Stimulated activated CD8-positive, alpha-beta memory T cell treated with anti-CD3 and anti-CD28 coated beads, Interleukin-4, amount 100 ng/mL, for 4 hours (primary cell): ENCODE measurements around the gene MAMDC4.
"Not testable (repeated sequence)": the region's sequence is repeated elsewhere in the genome, so short reads cannot be mapped to it uniquely, and the experiment has no call there.

Experiments used
- DNase-seq, 2 donors: peaks; one replicate each; pipeline ENCODE4 v3.0.0-alpha.2; 2020; ENCODE audit warnings: low read depth in 2 of 2, low spot score in 1 of 2

MAMDC4 gene

GRCh38 chr9:136851941-136852663, at the start of gene MAMDC4:
TSS of gene MAMDC4 (plus strand) at chr9:136852346. CDS start at chr9:136852417, 71 bp downstream.
- no peak for DNase-seq

GRCh38 chr9:136803009-136803550, 49.1 kb upstream of the MAMDC4 start:
- DNase-seq: not testable (repeated sequence)

DNA sequence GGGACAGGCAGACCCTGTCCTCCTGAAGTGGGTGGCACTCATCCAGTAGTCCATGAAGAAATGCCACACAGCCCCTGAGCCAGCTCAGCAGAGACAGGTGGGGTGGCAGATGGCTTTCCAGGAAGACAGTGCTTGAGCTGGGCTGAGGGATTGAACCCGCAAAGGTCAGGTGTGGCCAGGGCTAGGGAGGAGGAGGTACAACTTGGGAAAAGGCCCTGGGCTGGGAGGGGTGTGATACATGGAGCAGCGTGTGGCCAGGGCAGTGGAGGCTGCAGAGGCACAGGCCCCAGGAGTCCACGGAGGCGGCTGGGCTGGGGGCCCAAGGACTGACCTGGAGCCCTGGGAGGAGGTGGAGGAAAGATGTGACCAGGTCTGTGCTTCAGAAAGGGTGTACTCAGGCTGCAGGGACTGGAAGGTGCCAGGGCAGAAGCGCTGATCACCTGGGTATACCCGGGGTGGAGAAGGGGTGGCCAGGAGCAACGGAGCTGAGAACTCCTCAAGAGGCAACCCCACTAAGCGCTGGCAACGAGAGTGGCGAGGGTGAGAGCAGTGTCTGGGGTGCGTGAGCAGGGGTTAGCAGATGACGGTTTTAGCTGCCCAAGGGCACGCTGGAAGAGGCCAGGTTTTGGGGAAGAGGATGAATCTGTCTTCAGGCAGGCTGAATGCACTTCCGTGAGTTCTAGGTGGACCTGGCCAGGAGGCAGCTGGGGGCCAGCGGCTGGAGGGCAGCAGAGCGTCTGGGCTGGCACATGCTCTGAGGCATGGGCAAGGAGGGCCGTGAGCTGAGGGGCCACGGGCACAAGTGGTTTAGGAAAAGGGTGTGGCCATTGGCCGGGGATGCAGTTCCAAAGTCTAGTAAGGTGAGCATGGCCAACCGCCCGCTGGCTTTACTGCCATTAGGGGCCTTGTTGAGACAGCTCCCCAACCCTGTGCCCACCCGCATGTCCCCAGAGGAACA, 48.3 kb upstream of the MAMDC4 start:
- no peak for DNase-seq

DNA sequence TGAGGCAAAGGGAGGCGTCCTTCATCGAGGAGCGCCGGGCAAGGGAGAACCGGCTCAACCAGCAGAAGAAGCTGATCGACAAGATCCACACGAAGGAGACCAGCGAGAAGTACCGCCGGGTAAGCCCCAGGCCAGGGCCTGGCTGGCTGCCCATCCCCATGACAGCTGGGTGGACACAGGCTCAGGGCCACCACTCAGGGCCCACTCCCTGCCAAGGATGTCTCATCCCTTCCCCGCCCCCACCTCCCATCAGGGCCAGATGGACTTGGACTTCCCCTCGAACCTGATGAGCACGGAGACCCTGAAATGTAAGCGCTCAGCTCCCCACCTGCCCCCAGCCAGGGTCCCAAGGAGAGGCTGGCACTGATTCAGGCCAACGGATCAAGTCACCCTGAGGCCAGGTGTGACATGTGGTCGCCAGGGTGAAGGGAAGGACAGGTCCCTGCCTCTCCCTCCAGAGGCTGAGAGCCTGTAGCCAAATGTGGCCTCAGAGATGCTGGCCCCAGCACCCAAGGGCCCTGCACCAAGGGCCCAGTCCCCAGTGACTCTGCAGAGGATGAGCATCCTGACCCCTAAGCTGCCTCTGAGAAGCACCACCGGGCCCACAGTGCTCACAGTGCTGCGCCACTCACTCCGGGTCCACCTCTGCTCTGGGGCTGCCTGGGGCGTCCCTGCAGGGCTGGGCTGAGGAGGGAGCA, 47.5 kb upstream of the MAMDC4 start:
- no peak for DNase-seq

DNA sequence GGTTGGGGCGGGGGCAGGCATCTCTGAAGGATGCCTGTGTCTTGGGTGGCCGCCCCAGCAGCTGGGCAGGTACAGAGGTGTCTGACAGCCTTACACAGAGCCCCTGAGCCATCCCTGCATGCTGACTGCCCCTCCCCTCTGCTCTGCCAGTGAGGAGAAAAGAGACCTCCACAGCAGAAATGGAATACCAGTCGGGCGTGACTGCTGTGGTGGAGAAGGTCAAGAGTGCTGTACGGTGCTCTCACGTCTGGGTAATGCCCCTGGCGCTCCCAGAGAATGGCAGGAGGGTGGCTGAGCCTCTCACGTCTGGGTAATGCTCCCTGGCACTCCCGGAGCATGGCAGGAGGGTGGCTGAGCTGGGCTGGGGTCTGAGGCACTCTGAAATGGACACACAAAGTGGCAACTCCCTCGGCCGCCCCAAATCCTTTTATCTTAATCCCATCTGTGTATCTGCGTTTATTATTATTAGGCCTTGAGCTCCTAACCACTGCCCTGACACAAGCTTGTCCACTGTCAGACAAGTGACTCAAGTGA, 46.9 kb upstream of the MAMDC4 start:
- DNase-seq: no peak

- no peak for DNase-seq
These were observed 46.1 kb upstream of the MAMDC4 start for GRCh38 chr9:136806067-136806466.

- no peak for DNase-seq
These were observed 45.4 kb upstream of the MAMDC4 start for GRCh38 chr9:136806631-136807201.

DNA sequence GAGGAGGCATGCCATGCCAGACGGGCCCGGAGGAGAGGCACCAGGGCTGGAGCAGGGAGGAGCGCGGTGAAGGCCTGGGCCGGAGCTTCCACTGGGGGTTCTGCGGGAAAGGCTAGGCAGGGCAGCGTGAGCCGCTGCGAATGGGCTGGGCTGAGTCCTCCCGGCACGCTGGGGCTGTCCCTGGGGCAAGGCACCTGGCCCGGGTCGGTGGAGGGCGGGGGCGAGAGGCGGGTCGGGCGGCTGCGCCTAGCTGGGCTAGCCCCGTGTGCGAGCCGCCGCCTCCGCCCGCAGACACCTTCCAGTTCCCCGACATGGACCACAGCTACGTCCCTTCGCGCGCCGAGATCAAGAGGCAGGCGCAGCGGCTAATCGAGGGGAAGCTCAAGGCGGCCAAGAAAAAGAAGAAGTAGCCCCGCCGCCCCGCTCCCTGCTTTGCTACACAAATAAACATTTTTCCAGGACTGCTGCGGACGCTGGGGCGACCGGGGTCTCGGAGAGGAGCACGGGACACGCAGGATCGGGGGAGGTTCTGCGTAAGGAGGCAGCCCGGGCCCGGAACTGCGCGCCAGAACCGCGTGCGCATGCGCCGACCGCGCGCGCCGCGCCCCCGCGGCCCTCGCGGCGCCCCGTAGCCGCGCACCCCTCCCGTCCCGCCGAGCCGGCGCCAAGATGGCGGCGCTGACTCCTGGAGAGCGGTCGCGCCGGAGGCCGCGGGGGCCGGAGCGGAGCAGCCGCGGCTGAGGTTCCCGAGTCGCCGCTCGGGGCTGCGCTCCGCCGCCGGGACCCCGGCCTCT, 44.7 kb upstream of the MAMDC4 start, which contains the start of gene RABL6:
RABL6 (plus strand) TSS at position 668 of the 794 bp plus-strand sequence. CDS start 249 bp downstream, outside the sequence.
- DNase-seq: peak; percentile 49 to 58

- peak; percentile 19 to 22 for DNase-seq
These were observed 43.9 kb upstream of the MAMDC4 start for GRCh38 chr9:136808075-136808805.

DNA sequence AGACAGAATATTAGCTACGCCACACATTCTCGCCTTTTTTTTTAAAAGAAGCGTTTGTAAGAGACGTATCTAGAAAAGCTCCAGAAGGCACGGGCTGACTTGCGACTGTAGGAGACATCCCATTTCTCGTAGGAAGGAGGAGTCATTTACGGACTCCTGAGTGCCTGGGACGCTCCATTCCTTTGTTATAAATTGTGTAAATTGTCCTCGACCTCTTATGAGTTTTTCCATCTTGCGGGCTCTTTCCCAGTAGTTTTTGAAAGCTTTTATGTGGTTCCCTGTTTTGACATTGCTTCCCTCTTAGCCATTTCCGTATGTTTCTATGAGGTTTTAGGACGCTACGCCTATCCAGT, 43.4 kb upstream of the MAMDC4 start:
- DNase-seq: no peak

DNA sequence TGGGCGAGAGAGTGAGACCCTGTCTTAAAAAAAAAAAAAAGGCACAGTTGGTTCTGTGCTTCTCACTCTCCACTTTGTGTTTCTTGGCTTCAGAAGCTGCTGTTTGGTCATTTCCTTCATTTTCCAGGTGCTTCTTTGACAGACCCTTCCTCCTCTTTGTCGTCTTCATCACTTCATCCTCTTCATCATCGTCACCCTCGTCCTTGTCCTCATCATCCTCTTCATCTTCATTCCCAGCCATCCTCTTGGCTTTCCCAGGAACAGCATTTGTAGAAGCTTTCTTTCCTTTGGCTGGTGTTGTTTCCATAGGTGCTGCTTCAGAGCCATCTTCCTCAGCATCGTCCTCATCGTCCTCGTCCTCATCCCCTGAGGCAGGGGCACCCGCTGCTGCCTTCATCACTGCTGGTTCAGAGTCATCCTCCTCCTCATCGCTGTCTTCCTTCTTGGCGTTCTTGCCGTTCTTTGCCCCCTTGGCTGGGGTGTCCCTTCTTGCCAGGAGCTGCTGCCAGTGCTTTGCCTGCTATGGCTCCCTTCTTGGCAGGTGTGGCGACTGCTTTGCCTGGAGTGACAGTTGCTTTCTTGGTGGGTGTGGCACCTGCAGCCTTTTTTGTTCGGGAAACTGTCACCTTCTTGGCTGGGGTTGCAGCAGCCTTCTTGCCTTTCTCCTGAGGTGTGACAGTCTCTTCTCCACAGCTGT, 37.3 kb upstream of the MAMDC4 start:
- no peak for DNase-seq

DNA sequence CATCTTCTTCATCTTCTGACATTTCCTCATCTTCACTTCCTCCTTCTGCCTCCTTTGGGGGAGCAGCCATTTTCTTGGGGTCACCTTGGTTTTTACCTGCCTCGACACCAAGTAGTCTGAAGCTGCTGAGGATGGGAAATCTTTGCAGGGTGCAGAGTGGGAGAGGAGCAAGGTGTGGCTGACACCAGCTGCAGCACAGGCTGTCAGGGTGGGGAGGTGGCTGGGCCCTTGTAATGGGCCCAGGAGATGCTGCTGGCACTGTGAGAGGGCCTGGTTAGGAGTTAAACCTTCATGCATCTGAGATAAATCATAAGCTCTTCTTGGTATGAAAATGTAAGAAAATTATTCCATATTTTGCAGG, 36.7 kb upstream of the MAMDC4 start:
- DNase-seq: no peak

DNA sequence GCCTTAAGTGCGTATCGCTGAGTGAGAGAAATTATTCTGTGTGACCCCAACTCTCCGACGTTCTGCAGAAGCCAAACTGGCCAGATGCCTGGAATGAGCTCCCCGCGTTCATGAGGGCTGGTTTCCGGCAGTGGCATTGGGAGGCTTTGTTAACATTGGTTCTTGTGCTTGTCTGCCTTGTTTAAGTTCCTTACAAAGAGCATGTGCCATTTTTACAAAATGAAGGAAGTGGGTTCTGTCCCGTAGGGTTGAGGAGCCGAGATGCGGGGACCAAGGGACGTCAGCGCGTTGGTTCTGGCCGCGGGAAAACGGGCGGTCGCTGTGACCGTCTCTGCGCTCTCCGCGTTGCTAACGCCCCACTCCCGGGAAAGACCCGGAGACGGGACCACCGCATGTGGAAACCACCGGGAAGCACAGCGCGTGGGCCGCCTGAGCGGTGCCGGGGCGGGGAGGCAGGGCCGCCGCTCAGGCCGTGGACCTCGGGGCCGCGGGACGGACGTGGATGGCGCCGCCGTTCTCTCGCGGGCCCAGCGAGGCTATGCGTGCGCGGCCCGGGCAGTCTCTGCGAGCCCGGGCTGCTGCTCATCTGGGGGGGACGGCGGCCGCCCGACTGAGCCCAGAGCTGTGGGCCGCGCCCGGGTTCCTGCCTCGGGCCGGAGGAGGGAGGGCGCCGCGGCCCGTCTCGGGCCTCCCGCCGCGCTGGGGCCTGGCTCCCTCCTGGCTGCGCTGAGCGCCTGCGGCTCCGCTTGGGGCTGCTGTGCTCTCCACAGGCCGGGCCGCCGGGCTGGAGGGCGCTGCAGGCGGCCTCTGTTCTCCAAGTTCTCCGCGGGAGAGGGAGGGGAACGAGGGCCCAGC, 30.9 kb upstream of the MAMDC4 start:
- no peak for DNase-seq

DNA sequence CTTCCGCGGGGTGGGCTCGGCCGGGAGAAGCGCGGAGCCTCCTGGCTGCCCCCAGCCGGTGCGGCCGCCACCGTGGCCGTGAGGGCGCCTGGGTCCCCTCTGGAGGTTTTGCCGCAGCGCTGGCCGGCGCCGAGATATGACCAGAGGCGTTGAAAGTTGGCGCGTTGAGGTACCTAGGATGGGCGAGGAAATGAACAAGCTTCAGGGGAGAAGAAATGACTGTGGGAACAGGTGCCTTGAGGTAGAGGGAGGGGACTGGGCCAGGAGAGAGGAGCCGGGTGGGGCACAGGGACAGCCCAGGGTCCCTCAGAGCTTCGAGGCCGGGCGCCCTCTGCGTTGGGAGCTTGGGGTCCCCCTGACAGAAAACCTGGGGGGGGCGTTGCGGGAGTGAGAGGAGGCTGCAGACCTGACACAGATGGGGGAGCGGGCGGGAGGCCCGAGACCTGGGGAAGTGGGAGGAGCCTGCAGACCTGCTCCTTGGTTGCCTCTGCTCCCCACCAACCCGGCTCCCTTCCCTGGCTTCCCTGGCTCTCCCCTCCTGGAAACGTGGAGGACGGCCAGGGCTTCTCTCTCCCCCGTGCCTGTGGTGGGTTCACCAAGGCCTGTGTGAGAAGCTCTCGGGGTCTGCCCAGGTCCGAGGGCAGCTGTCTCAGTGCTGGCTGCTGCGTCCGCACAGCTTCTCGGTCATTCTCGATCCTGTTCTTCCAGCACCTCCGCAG, 30.2 kb upstream of the MAMDC4 start:
- no peak for DNase-seq

- DNase-seq: no peak
These were observed 28.8 kb upstream of the MAMDC4 start for GRCh38 chr9:136823136-136824046.
